Renal cortex interstitium (tissue), 11 donors: ENCODE measurements around the gene TSPEAR. TPM values are rescaled to one million over a fixed set of nuclear protein-coding genes. Genes with fewer than 3 reads are reported as not detected.
"Not testable (repeated sequence)": the region's sequence is repeated elsewhere in the genome, so short reads cannot be mapped to it uniquely, and the experiment has no call there.

Source experiments
- DNase-seq, 11 donors: peaks; one replicate each; pipeline ENCODE4 v3.0.0-alpha.2; 2013; ENCODE audit warnings: low read depth in 9 of 11, low spot score in 4 of 11; ENCODE audit errors: extremely low read depth in 1 of 11
- polyA plus RNA-seq, 3 donors: library from polyadenylated mRNA; unstranded; fragments of 120-200 nt; gene quantifications; one replicate each; pipeline ENCODE4 v1.2.1, GENCODE V29; 2013; ENCODE audit not compliant: insufficient read length in 3 of 3

The TSPEAR gene
- polyA plus RNA-seq, 3 donors = 0.82 to 1.5 (median 0.89) TPM

DNA sequence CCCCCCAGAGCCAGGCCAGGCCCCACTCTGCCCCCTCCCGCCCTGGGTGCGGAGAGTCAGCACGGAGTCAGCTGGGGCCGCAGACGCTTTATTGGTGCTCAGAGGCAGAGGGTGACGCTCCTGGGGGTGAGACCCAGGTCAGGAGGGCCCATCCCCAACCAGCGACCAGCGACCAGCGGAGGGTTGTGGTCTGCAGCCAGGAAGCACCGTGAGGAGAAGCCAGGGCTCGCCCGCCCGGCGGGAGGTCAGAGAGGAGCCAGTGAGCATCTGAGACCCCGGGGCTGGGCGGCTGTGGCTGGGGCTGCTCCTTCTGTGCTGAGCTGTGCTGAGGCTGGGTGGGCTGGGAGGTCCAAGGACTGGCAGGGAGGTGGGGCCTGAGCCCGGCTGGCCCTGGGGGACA lies 161.1 kb downstream of the TSPEAR start:
- not testable (repeated sequence) for DNase-seq

DNA sequence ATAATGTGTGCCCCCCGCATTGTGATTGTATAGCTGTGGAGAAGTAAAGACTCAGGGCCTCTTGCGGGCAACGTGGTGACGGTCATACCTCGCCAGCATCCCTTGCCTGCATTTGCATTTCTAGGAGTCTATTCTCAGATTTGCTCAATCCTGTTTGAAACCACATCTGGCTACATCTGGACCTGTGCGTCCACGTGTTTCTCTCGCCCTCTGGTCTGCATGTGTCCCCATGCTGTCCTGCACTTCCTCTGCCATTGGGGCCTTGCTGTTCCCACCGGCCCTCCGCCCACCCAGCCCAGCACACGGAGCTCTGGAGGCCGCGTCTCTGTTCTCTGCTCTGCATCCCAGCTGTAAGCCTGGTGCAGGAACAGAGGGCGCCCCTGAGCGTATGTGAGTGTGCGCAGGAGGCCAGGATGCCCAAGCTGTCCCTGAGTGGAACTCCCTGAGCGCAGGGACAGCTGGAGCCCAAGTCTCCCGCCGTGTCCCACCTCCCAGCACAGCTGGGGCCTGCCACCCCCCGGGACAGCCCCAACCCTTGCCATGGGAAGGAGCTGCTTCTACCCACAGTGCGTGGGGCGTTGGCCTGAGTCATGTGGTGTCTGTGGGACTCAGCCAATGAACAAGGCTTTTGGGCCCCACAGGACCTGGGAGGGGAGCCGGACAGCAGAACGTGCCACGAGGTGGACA lies 161.7 kb downstream of the TSPEAR start:
- DNase-seq = no peak

DNA sequence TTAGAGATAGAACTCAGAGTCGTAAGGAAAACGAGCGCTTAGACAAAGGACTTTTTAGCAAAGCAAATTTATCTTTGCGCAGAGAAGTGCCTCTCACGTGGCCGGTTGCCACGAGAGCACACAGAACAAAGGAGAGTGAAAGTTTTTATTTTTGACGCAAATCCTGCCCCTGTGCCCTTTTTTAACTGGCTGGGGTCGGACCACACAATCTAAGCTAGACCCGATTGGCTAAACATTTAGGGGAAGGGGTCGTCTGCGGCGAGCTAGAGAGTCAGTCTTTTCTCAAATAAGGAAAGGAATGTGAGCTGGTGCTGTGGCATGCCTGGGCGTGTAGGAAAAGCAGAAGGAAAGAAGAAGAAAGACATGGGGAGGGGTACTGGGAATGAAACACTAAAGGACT lies 162.4 kb downstream of the TSPEAR start:
- DNase-seq = no peak

DNA sequence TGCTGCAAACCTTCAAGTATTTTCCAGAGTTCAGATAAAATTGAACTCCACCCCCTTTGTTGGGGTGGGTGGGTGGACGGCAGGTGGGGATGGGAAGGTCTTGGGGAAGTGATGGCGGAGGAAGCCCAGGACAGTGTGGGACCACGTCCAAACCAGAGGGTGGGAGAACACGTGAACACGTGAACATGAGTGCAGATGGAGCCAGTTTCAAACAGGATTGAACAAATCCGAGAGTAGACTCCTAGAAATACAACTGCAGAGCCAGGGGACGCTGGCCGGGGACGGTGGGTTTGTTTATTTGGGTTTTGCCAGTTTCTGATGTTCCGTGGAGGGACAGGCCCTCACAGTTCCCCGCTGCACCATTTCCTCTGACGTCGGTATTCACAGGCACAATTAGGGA lies 163.0 kb downstream of the TSPEAR start:
- DNase-seq = no peak

DNA sequence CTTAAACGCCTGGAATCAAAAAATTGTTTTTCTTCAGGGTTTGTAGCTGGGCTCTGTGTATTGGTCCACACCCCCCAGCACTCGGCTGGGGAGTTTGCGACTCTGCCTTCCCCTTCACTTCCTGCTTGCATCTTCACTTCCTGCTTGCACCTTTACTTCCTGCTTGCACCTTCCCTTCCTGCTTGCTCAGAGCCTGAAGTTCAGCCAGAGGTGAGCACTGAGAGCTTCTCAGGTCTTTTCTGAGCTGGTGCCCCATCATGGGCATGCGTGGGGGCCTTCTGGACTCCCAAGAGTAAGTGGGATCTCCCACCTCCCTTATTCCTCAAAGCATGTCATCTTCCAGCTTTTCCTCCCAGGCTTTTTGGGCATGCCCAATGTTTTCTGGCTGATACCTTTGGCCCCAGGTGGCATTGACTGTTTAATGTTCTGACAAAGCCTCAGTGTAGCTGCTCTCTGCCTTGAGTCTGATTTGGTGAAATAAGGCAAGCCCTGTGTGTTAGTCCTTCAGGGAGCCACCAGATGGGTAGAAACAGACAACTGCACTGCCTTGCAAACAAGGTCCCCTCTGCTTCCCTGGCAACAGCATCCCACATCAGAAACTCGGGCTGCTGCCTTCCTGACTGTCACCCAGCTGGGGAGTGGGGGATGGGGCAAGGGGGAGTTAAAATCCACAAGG lies 163.6 kb downstream of the TSPEAR start:
- DNase-seq = no peak

- no peak for DNase-seq
These were observed 166.8 kb downstream of the TSPEAR start for GRCh38 chr21:44544566-44544965.

DNA sequence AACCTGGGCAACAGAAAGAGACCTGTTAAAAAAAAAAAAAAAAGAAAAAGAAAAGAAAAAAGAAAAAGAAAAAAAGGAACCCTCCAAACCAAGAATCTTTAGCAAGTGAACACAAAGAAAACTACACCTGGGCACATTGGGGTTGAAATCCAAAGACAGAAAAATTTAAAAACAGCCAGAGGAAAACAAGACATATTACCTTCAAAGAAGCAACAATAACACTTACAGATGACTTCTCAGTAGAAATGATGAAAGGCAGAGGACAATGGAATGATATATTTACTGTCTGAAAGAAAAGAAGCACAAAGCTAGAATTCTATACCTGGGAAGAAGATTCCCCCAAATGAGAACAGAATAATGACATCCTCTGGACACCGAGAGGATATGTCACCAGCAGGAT lies 168.7 kb downstream of the TSPEAR start:
- DNase-seq = no peak

DNA sequence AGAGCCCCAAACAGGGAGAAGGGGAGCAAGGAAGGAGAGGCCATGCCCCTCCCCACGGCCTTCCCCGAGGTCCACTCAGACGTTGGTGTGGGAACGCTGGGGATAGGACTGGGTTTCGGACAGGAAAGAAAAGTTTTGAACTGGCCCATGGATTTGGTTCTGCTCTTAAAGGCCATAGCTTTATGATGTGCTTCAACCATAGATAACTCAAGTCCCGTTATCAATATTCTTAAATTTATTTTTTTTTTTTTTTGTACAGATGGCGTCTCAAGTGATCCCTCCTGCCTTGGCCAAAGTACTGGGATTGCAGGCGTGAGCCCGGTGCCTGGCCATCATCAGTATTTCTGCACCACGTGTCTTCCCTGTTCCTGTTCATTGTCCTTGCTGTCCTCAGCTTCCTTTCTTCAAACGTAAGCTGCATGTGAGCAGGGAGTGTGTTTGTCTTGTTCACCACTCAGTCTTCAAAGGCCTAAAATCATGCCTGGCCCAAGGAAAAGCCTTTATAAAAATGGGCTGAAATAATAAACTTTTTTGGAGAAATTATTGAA lies 170.6 kb downstream of the TSPEAR start:
- DNase-seq = no peak

GRCh38 chr21:44539991-44540666 lies 171.2 kb downstream of the TSPEAR start, which contains the start of gene KRTAP10-1:
Gene KRTAP10-1, minus strand, starts transcription at chr21:44540195. Its CDS starts 45 bp downstream, at chr21:44540150.
- no peak for DNase-seq

DNA sequence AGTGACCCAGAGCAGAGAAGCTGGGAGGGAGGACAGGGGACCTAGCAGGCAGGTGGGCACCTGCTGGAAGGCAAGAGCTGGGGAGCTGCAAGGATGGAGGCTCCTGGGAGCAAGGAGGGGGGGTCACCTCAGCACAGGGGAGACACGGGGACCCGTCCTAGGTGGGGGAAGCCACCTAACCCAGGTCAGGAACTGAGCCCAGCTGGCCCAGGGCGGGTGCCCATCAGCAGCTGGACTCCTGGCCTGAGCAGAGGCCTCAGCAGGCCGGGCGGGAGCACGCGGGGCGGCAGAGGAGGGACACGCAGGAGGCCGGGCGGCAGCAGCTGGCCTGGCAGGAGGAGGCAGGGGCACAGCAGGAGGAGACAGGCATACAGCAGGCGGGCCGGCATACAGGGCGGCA lies 172.3 kb downstream of the TSPEAR start:
- DNase-seq = no peak

DNA sequence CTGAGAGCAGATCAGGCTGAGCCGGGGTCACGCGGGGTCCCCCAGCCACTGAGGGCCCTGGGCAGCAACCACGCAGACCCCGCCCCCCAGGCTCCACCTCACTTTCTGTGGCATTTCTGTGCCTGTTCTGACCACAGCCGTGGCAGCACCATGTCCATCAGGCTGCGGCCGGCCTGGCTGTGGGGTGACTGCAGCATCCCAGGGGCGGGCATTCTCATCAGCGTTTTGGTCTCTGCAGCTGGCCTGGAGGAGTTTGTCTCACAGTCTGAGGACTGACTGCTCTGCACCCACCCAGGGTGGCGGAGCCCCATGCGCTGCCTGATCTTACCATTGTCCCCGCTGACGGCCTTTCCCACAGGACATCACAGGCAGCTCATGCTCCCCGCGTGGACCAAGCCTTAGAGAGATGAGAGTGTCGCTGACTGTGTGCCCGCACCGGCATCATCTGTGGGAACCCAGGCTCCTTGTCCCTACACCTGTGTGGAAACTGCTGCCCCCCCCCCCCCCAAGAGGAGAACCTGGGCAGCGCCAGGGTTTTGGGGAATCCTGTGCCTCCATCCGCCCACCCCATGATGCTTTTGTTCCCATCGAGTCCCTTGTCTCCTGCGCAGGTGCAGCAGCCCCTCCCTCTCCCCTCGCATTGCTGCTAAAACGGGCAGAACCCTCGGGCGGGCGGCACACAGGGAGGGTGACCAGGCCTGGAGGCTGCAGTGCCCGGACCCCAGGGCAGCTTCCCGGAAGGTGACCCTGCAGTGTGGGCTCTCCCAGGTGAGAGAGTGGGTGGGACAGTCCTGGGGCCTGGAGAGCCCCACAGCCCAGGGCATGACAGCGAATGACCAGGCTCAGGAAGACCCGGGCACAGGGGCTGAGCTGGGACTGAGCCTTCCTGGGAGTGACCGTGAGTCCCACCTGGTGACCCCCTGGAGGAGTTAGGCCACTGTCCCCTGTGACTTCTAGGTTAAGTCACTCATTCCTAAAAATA lies 173.2 kb downstream of the TSPEAR start:
- DNase-seq = no peak

GRCh38 chr21:44535963-44536362 lies 175.4 kb downstream of the TSPEAR start:
- no peak for DNase-seq

DNA sequence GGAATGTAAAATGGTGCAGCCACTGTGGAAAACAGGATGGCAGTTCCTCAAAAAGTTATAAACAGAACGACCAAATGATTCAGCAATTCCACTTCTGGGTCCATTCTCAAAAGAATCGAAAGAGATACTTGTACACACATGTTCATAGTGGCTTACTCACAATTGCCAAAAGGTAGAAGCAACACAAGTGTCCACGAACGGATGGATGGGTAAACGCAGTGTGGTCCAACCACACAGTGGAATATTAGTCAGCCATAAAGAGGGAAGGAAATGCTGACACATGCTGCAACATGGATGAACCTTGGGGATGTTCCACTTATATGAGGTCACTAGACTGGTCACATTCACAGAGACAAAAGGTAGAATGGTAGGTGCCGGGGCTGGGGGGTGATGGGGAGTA lies 176.7 kb downstream of the TSPEAR start:
- DNase-seq = no peak

- no peak for DNase-seq
These were observed 177.3 kb downstream of the TSPEAR start for GRCh38 chr21:44533891-44534627.

- no peak for DNase-seq
These were observed 178.1 kb downstream of the TSPEAR start for GRCh38 chr21:44533121-44533890.

DNA sequence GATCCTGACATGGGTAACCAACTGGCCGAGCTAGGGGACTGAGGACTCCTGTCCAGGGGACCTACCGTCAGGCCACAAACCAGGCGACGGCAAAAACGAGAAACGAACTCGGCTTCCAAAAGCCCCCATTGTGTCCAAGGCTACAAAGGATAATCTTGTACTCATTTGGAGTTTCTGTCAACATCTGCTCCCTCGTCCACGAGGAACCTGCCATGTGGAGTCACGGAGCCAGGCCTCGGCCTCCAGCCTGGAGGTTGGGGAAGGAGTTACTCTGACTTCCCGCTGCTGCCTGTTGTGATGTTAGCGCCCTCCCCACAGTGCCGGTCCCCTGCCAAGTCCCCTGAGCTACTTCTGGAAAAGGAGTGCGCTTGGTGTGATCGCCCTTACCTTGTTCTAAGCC lies 178.7 kb downstream of the TSPEAR start:
- no peak for DNase-seq
